Adipocyte (in vitro differentiated cells): ENCODE data around the gene SRR.

Experiments used
- DNase-seq: peaks from one replicate; pipeline ENCODE4 v3.0.0-alpha.2; 2015; ENCODE audit warnings: low read depth
- H3K27me3 ChIP-seq: replicated peaks from 2 replicates; pipeline ENCODE4 v1.7.0; 2013; ENCODE audit warnings: mild to moderate bottlenecking, low read length, moderate library complexity; ENCODE audit not compliant: control insufficient read depth, insufficient read depth
- H3K36me3 ChIP-seq: 2 replicates; pipeline ENCODE4 v1.7.0; 2013; ENCODE audit warnings: low read length, mild to moderate bottlenecking, moderate library complexity; ENCODE audit not compliant: control insufficient read depth, insufficient read depth, severe bottlenecking
- H3K4me1 ChIP-seq: 2 replicates; pipeline ENCODE4 v1.7.0; 2013; ENCODE audit warnings: mild to moderate bottlenecking, low read length, moderate library complexity; ENCODE audit not compliant: control insufficient read depth, insufficient read depth
- H3K4me3 ChIP-seq: 2 replicates; pipeline ENCODE4 v1.7.0; 2013; ENCODE audit warnings: mild to moderate bottlenecking, low read length, moderate library complexity
- H3K9ac ChIP-seq: 2 replicates; pipeline ENCODE4 v1.7.0; 2013; ENCODE audit warnings: mild to moderate bottlenecking, low read length, moderate library complexity
- H3K9me3 ChIP-seq: 2 replicates; pipeline ENCODE4 v1.7.0; 2013; ENCODE audit warnings: mild to moderate bottlenecking, low read length, moderate library complexity; ENCODE audit not compliant: control insufficient read depth

Gene SRR

DNA sequence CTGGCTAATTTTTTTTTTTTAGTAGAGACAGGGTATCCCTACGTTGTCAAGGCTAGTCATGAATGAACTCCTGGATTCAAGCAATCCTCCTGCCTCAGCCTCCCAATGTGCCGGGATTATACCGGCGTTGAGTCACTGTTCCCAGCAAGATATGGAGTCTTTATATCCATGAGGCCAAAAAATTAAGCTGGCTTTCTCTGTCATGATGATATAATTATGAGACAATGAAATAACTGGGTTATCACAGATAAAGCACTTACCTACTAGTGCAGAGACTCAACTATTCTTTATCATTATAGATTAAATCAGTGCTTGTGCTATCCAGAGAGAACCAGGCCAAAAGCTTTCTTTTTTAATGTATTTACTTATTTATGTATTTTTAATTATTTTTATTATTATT, 36.4 kb upstream of the SRR start:
- Histone ChIP-seq H3K36me3 (peaks cover 20% of the 10 kb centered on the region), H3K27me3 (no peaks in the 10 kb centered on the region), H3K4me3 (no peak overlapping the region), H3K4me1 (peaks cover 34% of the 10 kb centered on the region), H3K9me3 (no peaks in the 10 kb centered on the region), H3K9ac (no peak overlapping the region)
- no peak for DNase-seq

DNA sequence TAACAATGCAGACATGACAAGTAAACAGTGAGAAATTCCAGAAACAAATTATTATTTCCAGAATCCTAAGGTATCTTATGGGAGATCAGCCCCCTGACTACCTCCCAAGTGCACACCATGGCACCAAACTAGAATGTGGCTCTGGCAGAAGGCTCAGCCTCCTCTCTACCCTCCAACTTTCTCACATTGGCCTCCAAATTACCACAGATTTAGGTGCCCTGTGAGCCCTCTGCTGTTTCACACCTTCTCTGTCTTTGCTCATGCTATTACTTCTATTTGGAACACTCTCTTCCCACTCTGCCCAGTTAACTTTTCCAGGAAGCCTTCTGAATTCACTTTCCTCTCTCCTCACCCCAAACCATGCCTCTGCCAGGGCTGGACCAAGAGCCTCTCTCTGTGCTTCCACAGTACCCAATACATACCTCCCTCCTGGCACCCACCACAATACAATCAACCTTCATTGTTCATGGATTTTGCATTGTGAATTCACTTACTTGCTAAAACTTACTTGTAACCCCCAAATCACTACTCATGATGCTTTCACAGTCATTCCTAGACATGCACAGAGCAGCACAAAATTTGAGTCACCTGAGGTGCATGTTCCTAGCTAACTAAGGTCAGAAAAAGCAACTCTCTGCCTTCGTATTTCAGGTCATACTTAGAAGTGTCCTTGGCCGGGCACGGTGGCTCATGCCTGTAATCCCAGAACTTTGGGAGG, 31.6 kb upstream of the SRR start:
- Histone ChIP-seq H3K36me3 (peaks cover 17% of the 10 kb centered on the region), H3K9ac (no peak overlapping the region), H3K4me1 (peaks cover 8% of the 10 kb centered on the region), H3K9me3 (no peaks in the 10 kb centered on the region), H3K4me3 (no peak overlapping the region), H3K27me3 (no peaks in the 10 kb centered on the region)
- no peak for DNase-seq

GRCh38 chr17:2274414-2274813, 29.3 kb upstream of the SRR start:
- Histone ChIP-seq H3K4me3 (no peak overlapping the region), H3K27me3 (no peaks in the 10 kb centered on the region), H3K4me1 (peaks cover 8% of the 10 kb centered on the region), H3K9ac (no peak overlapping the region), H3K9me3 (no peaks in the 10 kb centered on the region), H3K36me3 (peaks cover 29% of the 10 kb centered on the region)
- DNase-seq: no peak

- H3K27me3 ChIP-seq: no peaks in the 10 kb centered on the region
- no peaks in the 10 kb centered on the region for H3K9me3 ChIP-seq
- peaks cover 42% of the 10 kb centered on the region for H3K36me3 ChIP-seq
Measured at GRCh38 chr17:2275722-2276121, 28.0 kb upstream of the SRR start.

GRCh38 chr17:2277429-2278170, 26.1 kb upstream of the SRR start:
- no peak overlapping the region for H3K9ac ChIP-seq
- H3K9me3 ChIP-seq: no peaks in the 10 kb centered on the region
- peaks cover 5% of the 10 kb centered on the region for H3K4me1 ChIP-seq
- DNase-seq: no peak
- H3K4me3 ChIP-seq: no peak overlapping the region
- peaks cover 59% of the 10 kb centered on the region for H3K36me3 ChIP-seq
- no peaks in the 10 kb centered on the region for H3K27me3 ChIP-seq

More at GRCh38 chr17:2275722-2276121, 28.0 kb upstream of the SRR start:
- no peak for DNase-seq
- Histone ChIP-seq H3K9ac (no peak overlapping the region), H3K4me3 (no peak overlapping the region), H3K4me1 (peaks cover 2% of the 10 kb centered on the region)

- H3K4me1 ChIP-seq: peaks cover 7% of the 10 kb centered on the region
- H3K9ac ChIP-seq: no peak overlapping the region
- no peaks in the 10 kb centered on the region for H3K9me3 ChIP-seq
- no peak for DNase-seq
- peaks cover 60% of the 10 kb centered on the region for H3K36me3 ChIP-seq
- H3K4me3 ChIP-seq: no peak overlapping the region
- no peaks in the 10 kb centered on the region for H3K27me3 ChIP-seq
Measured at GRCh38 chr17:2279707-2280106, 24.0 kb upstream of the SRR start.

GRCh38 chr17:2282297-2282873, 21.4 kb upstream of the SRR start:
- H3K27me3 ChIP-seq: no peaks in the 10 kb centered on the region
- DNase-seq: peak; percentile 90
- no peak overlapping the region for H3K4me3 ChIP-seq
- H3K9me3 ChIP-seq: no peaks in the 10 kb centered on the region
- H3K4me1 ChIP-seq: peaks cover 7% of the 10 kb centered on the region
- H3K9ac ChIP-seq: peak overlapping the region; percentile 9
- H3K36me3 ChIP-seq: peaks cover 57% of the 10 kb centered on the region

- peaks cover 7% of the 10 kb centered on the region for H3K4me1 ChIP-seq
- no peaks in the 10 kb centered on the region for H3K27me3 ChIP-seq
- H3K9me3 ChIP-seq: no peaks in the 10 kb centered on the region
- peaks cover 51% of the 10 kb centered on the region for H3K36me3 ChIP-seq
- DNase-seq: no peak
- peak overlapping the region; percentile 24 for H3K9ac ChIP-seq
- no peak overlapping the region for H3K4me3 ChIP-seq
Measured at GRCh38 chr17:2283302-2283701, 20.4 kb upstream of the SRR start.

DNA sequence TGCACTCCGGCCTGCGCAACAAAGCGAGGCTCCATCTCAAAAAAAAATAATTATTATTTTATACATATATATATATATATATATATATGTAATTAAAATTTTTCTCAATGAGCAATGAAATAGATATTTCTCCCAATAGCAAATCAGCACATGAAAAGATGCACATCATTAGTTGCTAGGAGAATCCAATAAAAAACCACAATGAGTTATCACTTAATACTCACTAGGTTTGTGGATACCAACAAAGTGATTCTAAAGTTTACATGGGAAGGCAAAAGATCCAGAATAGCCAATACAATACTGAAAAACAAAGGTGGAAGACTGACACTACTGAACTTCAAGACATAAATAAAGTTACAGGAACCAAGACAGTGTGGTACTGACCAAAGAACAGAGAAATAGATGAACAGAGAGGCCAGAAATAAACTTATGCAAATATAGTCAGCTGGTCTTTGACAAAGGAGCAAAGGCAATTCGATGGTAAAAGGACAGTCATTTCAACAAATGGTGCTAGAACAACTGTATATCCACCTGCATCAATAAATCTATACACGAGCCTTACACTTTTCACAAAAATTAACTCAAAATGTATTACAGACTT, 13.8 kb upstream of the SRR start:
- Histone ChIP-seq H3K9ac (no peak overlapping the region), H3K4me3 (no peak overlapping the region), H3K4me1 (no peaks in the 10 kb centered on the region), H3K36me3 (peaks cover 47% of the 10 kb centered on the region), H3K9me3 (no peaks in the 10 kb centered on the region), H3K27me3 (no peaks in the 10 kb centered on the region)
- DNase-seq: peak; percentile 38

DNA sequence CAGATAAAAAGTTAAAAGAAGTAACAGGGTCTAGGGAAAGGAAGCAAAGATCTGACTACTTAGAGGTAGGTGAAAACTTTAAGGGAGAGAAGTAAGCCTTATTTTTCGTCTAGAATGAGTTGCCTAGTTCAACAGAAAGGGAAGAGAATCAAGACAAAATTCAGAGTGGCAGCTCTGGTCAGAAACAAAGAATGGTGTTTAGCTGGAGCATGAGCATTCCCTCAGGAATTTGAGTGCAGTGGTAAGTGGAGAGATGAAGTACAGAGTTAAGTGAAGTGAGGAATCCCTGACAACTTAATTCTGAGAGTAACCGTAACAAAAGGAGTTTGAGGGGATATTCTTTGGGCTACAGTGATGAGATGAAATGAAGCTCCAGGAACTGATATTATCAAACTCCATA, 11.7 kb upstream of the SRR start:
- H3K36me3 ChIP-seq: peaks cover 64% of the 10 kb centered on the region
- no peaks in the 10 kb centered on the region for H3K27me3 ChIP-seq
- H3K9ac ChIP-seq: no peak overlapping the region
- peak; percentile 54 for DNase-seq
- H3K9me3 ChIP-seq: no peaks in the 10 kb centered on the region
- H3K4me3 ChIP-seq: no peak overlapping the region
- H3K4me1 ChIP-seq: no peaks in the 10 kb centered on the region

GRCh38 chr17:2295575-2295974, 8.2 kb upstream of the SRR start:
- DNase-seq: no peak
- peaks cover 65% of the 10 kb centered on the region for H3K36me3 ChIP-seq

More at GRCh38 chr17:2295575-2295974, 8.2 kb upstream of the SRR start:
- Histone ChIP-seq H3K9ac (no peak overlapping the region), H3K4me1 (no peaks in the 10 kb centered on the region), H3K27me3 (no peaks in the 10 kb centered on the region), H3K9me3 (no peaks in the 10 kb centered on the region), H3K4me3 (no peak overlapping the region)
